Left renal pelvis (tissue), 4 donors: ENCODE results near the gene ZNFX1. TPM values are rescaled to one million over a fixed set of nuclear protein-coding genes. Genes with fewer than 3 reads are reported as not detected.

ENCODE experiments used
- DNase-seq, 4 donors: peaks; one replicate each; pipeline ENCODE4 v3.0.0-alpha.2; 2013; ENCODE audit warnings: low read depth in 4 of 4, low spot score in 3 of 4
- polyA plus RNA-seq, 4 donors: library from polyadenylated mRNA; unstranded; fragments of 120-200 nt; gene quantifications; one replicate each; pipeline ENCODE4 v1.2.1, GENCODE V29; 2013; ENCODE audit not compliant: insufficient read length in 4 of 4

Gene ZNFX1
- polyA plus RNA-seq, 4 donors: 15.3 to 17.0 (median 16.2) TPM

- no peak for DNase-seq
Measured at GRCh38 chr20:49293122-49293521, 15.3 kb upstream of the ZNFX1 start.

GRCh38 chr20:49292010-49292409 is 14.2 kb upstream of the ZNFX1 start:
- DNase-seq: no peak

DNA sequence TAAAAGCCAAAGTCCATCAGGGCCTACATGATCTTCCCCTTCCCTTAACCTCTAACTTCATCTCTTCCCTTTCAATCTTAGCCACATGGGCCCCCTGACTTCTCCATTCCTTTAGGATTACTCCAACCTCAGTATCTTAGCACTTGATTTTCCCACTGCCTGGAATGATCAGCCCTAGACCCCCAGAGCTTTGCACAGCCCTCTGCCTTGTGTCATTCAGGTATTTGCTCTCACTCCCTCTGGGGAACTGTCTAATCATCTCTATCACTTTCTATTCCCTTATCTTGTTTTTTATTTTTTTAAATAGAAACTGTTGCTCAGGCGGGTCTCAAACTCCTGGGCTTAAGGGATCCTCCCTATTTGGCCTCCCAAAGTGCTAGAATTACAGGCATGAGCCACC is 13.3 kb upstream of the ZNFX1 start:
- no peak for DNase-seq

- no peak for DNase-seq
Measured at GRCh38 chr20:49290608-49291191, 12.8 kb upstream of the ZNFX1 start.

- DNase-seq: no peak
Measured at GRCh38 chr20:49288784-49289696, 11.2 kb upstream of the ZNFX1 start.

- no peak for DNase-seq
Measured at GRCh38 chr20:49288250-49288751, 10.4 kb upstream of the ZNFX1 start.

- DNase-seq: no peak
Measured at GRCh38 chr20:49287555-49288249, 9.8 kb upstream of the ZNFX1 start.

- no peak for DNase-seq
Measured at GRCh38 chr20:49286689-49287551, 9.1 kb upstream of the ZNFX1 start.

DNA sequence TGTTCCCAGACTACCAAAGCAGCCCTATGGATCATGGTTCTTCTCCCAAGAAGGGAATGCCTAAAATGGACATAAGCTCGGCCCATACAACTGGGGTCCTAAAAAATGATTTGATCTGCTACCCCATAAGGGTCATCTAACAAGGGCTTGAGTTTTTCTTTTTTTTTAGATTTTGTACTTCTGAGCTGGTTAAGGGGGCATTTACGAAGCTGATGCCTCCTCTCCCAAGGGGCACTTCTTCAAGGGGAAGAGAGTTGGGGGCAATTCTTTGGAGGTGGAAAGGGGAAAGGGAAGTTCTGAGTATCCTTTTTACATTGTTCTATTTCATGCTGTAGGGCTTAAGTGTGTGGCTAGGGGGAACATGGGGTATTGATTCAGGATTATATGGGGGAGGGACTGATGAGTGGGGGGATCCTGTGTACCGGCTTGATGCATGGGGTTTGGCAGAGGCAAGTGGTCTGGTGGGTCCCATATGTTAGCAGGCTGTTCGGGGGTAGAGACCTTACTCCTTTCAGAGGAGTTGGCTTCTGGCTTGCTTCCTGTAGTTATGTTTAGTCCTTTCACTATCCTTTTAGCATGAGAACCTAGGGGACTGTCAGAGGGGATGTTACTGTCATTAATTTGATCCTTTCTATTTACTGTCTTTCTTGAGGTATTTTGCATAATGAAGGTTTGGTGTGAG is 8.1 kb upstream of the ZNFX1 start:
- DNase-seq: no peak

DNA sequence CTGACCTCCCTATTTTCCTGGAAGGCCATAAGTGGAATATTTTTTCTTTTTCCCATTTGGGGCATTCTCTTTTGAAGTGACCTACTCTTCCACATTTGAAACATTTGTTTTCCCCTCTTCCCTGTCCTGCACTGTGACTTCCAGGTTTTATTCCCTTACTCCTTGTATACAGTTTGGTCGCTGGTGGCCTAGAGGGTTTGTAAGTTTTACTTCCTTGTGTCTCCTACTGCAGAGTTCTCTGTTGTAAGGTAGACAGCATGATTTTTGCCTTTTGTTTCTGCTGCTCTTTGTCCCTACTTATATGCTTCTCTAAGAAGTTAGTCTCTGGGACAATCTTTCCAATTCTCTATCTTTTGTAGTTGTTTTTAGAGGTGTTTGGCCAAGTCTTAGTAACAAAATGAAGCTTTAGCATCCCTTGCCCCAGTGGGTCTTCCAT is 7.4 kb upstream of the ZNFX1 start:
- DNase-seq: no peak

GRCh38 chr20:49284818-49285217 is 7.0 kb upstream of the ZNFX1 start:
- no peak for DNase-seq

GRCh38 chr20:49283703-49284625 is 6.1 kb upstream of the ZNFX1 start:
- no peak for DNase-seq

- DNase-seq: no peak
Measured at GRCh38 chr20:49283176-49283702, 5.4 kb upstream of the ZNFX1 start.

GRCh38 chr20:49282584-49283171 is 4.8 kb upstream of the ZNFX1 start:
- no peak for DNase-seq

DNA sequence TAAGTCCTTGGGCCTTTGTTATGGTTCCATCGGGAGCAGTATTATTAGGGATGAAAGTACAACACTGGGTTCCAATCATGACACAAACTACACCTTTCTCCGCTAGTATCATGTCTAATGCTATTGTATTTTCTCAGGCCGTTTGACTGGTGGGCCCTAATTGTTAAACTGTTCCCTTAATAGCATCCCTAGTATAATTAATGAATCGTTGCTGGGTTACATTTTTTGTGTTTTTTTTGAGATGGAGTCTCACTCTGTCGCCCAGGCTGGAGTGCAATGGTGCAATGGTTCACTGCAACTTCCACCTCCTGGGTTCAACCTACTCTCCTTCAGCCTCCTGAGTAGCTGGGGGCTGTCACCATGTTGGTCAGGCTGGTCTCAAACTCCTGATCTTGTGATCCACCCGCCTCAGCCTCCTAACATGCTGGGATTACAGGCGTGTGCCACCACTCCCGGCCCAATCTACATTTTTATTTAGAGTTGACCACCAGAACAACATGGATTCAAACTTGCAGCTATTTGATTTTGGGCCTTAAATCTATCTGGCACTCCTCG is 4.1 kb upstream of the ZNFX1 start:
- no peak for DNase-seq

DNA sequence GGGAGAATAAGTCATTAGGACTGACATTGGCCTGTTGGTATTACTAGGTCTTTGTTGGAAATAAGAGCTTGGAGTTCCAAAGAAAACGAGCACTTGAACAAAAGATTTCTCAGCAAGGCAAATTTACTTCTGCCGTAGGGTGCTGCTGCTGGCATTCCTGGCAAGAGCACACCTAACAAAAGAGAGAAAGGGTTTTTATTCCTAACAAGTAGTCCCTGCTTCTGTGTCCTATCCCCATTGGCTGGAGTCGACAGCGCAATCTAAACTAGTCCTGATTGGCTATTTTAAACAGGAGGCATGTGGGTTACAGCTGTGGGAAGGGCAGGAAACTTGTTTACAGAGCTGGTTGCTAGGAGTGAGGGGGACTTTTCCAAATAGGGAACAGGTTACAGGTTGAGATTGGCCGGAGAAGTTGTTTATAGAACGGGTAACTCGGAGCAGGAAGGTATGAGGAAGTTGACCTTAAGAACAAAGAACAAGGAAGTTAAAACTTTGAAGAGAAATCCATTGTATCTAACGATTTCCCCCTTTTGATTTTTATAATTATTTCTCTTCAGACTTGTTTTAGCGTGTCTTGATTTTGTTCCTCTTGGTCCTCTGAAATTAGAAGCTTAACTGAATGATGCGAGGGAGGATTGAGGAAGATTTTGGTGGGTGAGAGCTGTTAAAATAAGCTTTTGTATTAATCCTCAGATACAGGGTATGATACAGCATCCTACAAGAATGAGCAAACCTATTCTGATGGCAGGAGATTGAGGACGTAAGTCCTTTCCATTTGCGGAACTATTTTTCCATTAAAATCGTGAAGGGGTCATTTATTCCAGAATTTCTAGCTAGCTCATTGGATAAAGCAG is 3.4 kb upstream of the ZNFX1 start:
- no peak for DNase-seq
